GM04504 (cell line): Measurements from ENCODE around the gene KEAP1.

Experiments used
- DNase-seq: peaks from one replicate; pipeline ENCODE4 v3.0.0-alpha.2; 2012; ENCODE audit warnings: low read depth

Gene KEAP1

DNA sequence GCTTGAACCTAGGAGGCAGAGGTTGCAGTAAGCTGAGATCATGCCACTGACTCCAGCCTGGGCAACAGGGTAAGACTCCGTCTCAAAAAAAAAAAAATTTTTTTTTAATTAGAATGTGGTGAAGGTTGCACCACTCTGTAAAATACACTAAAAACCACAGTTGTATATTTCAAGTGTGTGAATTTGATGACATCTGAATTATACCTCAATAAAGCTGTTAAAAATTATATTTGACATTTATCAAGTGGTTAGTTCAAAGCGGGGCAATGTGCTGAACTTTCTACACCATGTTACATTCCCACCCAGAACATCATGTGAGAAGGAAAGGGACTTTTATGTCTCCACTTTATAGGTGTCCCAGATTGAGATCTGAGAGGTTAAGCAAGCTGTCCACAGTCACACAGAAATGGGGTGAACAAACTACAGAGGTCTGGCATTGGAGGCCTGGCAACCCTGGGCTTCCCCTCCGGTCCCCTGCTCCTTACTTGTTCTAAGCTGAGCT, 20.0 kb upstream of the KEAP1 start:
- no peak for DNase-seq

DNA sequence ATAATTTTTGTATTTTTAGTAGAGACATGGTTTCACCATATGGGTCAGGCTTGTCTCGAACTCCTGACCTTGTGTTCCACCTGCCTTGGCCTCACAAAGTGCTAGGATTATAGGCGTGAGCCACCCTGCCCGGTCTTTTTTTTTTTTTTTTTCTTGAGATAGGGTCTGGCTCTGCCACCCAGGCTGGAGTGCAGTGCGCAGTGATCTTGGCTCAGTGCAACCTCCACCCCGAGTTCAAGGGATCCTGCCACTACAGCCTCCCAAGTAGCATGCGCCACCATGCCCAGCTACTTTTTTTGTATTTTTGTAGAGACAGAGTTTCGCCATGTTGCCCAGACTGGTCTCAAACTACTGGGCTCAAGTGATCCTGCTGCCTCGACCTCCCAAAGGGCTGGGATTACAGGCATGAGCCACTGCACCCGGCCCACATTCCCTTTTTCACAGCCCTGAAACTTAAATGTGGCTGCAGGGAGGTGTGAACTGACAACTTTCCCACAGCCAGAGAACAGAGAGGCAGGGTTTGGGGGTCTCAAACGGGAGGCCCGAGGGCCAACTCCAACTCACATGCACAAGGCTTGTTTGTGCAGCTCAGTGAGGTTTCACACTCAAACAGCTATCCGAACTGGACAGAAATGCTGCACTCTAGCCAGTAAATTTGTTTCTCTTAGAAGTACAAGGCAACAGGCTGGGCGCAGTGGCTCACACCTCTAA, 18.5 kb upstream of the KEAP1 start:
- DNase-seq: no peak

DNA sequence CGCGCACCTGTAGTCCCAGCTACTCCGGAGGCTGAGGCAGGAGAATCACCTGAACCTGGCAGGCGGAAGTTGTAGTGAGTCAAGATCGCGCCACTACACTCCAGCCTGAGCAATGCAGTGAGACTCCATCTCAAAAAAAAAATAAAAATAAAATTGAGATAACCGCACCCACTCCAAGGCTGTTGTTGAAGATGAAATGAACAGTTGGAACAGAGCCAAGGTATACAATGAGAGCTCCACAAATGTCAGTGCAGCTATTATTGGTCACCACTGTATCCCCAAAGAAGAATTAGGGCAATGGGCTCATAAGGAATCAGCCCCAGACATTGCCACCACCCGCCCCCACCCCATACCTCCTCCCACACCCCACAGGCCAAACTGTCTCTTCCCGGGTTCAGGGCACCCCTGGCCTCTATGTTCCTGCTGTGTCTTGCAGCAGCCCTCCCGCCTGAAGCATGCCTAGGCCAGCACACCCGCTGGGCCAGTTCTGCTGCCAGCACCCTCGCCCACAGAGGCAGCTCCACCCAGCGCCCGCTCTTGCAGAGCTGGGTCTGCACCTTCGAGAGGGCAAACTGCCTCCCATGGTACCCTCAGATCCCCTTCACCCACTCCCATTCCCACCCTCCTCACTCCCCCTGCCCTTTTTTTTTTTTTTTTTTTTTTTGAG, 17.6 kb upstream of the KEAP1 start:
- no peak for DNase-seq

DNA sequence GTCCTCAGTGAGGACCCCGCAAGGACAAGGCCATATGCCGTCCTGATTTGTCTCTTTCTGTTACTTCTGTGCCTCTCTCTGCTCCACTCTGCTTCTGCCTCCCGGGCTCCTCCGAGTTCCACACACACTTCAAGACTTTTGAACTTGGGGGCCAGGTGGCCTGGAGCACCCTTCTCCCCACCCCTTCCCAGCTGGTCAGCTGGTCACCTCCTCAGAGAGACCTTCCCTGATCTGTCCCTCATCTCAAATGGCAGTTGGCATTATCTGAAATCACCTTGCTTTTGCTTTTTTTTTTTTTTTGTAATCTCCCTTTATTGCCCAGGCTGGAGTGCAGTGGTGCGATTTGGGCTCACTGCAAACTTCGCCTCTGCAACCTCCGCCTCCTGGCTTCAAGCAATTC, 16.3 kb upstream of the KEAP1 start:
- DNase-seq: no peak

DNA sequence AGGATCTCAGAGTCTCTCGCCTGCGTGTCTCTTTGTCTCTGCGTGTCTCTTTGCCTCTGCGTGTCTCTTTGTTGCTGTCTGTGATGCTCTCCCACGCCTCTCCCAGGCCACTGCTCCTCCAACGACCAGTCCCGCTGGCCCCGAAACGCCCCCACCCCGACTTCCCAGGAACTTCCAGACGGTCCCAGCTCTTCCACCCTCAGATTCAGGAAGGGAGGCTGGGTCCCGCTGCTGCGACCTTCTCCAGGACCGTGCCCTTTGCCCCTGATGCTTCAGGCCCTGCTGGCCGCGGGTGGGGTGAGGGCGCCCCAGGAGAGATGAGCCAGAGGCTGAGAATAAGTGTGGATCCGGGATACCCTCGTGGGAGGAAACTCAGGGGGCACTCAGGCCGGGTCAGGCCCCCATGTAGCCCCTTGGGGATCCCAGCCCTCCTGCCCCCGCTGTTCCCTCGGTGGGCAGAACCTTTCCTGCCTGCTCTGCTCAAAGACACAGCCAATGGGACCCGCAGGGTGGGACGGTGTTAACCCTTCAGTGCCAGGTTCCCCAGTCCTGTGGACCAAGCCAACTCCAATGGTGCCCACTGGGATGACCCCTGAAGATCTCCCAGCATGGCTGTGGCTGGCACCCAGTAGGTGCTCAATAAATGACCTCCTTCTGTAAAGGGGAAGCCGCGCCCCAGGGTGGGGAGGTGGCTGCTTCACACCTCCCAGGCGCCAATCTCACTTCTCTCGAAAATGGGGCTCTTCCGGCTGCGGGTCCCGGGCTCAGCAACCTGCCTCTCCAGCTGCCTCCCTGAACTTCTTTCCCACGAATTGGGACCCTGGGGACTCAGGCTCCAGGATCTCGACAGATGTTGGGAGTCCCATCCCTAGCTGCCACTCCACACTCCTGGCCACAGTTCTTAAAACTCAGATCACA, 15.5 kb upstream of the KEAP1 start:
- DNase-seq: no peak

DNA sequence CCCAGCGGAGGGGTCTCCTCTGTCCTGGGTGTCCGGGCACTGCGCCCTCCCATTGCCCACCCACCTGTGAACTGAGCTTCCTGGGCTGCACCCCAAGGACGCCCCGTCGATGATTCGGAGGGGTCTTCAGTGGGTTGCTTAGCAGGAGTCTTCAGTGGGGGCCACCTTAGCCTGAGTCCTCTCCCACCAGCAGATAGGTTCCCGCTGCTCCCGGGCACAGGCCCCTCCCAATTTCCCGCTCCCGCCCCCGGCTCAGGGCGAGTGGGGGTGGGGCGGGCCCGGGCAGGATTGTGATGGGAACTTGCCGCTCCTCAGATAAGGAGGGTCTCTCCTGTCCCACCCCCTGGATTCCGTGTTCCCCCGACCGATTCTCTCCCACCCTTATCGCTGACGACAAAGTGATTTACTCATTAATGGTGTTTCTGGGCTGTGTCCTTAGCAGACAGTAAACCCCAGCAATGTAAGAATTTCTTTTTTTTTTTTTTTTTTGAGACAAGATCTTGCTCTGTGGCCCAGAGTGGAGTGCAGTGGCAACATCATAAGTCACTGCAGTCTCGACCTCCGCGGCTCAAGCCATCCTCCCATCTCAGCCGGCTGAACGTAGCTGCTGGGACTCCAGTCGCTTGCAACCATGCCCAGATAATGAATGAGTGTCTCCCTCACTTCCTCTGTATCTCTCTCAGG, 14.7 kb upstream of the KEAP1 start:
- no peak for DNase-seq

DNA sequence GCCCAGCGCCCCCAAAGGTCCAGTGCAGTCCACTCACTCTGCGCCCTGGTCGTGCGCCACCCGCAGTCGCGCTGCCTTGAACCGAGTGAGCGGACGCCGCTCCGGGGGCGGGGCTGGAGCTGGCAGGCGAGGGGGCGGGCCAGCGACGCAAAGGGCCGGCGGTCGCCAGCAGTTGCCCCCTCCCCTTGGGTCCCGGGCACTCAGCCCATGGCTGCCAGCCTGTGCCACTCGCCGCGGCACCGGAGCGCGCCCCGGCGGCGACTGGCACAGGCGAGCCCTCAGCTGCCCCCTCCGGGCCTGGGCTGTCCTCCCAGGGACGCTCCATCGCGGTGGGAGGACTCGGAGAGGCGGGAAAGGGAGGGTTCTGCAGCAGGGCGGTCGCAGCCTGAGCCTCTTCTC, 14.2 kb upstream of the KEAP1 start, which contains the start of gene S1PR5:
Gene S1PR5, minus strand, starts transcription at position 87 of the 399 bp plus-strand sequence. CDS start 2,436 bp downstream, outside the sequence.
- no peak for DNase-seq

DNA sequence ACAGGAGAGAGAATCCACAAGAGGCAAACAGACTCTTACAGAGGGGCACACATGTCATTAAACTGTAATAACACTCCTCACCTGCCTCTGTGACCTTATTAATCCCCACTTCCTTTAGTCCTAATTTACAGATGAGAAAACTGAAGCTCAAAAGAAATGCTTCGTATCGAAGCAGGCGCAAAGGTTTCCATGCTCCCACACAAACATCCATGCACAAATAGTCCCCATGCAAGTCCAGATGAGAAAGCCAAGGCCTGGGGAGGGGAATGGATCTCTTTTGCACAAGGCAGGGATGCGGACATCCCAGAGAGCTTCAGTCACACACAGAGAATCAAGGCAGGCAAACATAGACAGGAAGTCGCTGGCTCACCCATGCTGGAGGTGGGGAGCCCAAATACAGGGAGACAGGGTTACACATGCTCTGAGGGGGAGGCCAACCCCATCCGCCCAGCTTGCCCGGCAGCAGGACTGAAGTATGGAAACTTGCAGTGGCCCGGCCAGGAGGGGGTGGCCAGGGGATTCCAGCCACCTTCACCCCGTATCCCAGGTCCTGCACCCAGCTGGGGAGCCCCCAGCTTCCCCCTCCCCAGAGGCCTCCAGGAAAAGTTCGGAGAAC, 13.6 kb upstream of the KEAP1 start:
- DNase-seq: no peak

DNA sequence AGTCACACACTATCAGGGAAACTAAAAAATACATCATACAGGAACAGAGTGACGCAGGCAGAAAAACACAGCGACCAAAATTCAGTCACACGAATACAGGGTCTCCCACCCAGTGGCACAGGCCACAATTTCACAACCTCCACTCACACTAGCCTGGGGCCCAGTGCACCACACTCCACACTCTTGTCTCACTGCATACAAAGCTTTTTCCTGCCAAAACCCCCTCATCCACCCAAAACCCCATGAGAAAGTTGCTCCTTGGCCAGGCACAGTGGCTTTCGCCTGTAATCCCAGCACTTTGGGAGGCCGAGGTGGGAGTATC, 12.9 kb upstream of the KEAP1 start:
- no peak for DNase-seq

DNA sequence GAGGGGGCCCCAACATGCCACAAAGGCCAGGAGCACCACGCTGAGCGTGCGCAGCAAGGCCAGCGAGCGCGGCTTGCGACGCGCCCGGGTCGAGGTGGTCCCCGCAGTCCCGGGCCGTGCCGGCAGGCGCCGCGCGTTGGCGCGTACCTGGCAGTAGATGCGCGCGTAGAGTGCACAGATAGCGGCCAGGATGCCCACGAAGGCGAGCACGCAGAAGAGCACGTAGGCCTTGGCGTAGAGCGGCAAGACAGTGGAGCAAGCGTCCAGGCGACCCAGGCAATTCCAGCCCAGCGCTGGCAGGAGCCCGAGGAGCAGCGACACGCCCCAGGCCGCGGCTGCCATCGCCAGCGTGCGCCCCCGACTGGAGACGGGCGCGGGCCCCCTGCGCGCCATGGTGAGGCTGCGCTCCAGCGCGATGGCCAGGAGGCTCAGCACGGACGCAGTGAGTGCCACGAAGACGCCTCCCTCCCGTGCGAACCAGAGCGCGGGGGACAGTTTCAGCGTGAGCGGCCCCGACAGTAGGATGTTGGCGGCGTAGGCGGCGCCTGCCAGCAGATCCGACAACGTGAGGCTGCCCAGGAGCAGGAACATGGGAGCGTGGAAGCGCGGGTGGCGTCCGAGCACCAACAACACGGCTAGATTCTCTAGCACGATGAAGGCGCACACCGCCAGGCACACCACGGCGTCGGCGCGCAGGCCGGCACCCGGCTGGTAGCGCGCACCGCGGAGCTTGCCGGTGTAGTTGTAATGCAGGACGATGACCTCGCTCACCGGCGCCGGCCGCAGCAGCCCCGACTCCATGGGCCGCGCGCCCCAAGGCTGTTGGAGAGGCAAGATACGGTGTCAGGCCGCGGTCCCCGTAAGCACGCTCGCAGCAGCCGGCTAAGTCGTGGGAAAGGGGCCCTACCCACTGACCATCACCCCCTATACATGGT, 11.3 kb upstream of the KEAP1 start:
- no peak for DNase-seq

DNA sequence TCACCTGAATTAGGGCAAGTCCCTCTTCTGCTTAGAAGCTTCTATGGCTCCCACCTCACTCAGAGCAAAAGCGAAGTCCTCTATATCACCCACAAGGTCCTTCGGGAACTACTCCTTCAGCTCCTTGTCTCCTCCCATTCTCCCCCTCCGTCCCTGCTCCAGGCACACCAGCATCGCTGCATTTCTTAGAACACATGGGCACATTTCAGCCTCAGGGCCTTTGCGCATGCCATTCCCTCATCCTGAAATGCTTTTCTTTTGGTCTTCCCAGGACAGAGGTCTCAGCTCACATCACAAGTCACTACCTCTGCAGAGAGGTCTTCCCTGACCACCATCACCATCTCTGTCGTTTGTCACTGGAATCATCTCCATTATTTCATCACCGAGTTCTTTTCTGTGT, 10.1 kb upstream of the KEAP1 start:
- DNase-seq: no peak

DNA sequence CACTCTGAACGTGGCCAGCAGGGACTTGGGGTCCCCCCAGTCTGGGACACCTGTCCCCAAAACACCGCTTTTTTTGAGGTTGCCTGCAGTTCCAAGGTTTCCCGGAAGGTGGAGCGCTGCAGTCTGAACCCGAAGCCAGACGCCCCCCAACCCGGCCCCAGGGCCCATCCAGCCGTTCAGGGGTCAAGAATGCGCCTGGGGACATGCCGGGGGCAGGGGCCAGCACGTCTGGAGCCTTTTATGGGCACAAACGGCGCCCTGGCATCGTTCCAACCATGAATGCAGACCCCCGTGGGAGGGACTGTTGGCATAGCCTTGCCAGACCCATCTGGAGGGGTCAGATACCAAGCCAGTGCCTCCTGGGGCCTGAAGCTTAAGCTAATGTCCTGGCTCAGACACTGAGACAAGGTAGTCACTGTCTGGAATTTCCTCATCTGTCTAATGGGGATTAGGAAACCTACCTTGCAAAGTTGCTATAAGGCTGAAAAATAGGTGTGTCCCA, 7.2 kb upstream of the KEAP1 start:
- DNase-seq: no peak

DNA sequence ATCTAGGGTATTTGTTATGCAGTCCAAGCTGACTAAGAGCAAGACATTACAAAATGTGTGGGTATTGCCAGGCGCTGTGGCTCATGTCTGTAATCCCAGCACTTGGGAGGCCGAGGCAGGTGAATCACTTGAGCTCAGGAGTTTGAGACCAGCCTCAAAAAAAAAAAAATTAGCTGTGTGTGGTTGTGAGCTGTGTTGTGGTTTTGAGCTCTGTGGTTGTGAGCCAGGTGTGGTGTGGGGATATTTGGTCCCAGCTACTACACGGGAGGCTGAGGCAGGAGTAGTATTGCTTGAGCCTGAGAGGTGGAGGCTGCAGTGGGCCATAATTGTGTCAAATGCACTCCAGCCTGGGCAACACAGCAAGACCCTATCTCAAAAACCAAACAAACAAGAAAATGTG, 5.6 kb upstream of the KEAP1 start:
- DNase-seq: no peak

DNA sequence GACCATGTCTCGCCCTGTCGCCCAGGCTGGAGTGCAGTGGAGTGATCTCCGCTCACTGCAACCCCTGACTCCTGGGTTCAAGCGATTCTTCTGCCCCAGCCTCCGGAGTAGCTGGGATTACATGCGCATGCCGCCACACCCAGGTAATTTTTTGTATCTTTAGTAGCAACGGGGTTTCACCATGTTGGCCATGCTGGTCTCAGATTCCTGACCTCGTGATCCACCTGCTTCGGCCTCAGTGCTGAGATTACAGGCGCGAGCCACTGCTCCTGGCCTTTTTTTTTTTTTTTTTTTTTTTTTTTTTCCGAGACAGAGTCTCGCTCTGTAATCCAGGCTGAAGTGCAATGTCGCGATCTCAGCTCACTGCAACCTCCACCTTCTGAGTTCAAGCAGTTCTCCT, 4.9 kb upstream of the KEAP1 start:
- no peak for DNase-seq

DNA sequence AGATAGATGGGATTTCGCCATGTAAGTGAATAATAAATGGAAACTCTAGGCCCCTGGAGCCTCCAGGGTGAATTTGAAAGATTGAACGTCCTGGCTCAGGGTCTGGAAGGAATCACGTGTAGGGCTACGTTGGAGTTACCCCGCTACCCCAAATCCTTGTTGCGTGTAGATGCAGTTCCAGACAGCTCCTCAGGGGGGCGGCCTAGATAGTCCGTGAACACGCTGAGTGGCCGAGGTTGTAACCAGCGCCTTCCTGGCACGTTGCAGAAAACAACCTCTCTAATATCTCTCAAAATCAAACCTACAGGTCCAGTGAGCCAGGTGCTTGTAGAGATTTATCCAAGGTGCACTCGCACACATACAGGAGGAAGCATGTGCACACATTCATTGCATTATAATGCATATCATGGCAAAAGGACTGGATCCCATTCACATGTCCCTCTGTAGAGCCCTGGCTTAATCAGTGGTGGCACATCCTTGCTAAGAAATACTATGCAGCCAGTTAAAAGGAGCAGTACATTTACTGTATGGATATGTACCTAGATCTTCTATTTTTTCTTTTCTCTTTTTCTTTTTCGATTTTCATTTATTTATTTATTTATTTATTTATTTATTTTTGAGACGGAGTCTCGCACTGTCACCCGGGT, 2.5 kb upstream of the KEAP1 start:
- DNase-seq: peak; percentile 20

DNA sequence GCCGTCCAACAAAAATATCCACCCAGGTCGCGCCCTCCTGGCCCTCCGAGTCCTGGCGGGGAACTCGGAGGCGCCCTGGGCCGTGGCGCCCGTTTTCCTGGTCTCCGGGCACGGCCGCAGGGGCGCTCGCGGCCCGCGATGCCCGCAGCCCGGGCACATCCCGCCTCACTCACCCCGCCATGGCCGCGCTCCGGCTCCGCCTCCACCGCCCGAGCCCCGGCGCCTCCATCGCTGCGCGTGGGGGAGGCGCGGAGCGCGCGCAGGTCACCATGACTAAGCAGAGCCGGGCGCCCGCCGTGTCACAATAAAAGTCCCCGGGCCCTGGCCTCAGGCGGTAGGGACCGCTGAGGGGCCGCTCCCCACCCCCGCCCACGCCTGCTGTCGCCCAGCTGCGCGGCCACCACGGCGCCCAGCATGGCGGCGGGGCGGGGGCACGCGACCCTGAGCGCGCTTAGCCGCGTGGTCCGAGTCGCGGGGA, 593 bp downstream of the KEAP1 start:
- DNase-seq: peak; percentile 83

DNA sequence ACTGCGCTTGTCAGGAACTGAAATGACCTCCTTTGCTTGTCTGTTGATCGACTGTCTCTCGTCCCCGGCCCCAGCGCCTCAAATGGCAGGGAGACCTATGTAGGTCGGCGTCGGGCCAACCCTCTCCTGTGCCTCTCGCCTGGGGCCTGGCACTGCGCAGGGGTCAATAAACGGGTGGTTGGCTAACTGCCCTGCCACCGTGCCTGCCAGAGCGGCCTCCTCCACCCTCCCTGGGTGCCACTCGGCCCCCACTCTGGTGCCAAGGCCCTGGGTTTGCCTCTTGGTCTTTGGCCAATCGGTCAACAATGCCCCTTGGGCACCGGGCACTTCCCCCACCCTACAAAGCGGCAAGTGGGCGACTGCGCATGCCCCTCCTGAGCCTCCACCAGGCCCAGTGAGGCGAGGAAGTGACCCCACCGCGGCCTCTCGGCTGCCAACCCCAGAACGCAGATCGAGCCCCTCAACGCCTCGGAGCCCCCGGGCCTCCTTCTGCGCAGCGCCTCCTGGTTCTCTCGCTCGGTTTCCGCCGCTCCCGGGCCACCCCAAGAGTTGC, 1.1 kb downstream of the KEAP1 start:
- peak; percentile 17 for DNase-seq

DNA sequence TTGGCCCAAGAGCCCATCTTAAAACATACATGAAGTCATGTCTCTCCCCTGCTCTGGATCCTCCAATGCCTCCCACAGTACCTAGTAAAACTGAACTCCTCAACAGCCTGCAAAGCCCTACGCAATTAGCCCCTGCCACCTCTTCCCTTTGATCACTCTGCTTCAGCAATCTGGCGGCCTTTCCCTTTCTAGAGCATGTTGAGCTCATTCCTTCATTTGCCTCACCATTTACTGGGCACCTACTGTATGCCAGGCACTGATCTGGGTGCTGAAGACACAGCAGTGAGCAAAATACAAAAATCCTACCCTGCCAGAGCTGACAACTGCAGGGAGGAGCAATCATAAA, 2.9 kb downstream of the KEAP1 start:
- DNase-seq: no peak

DNA sequence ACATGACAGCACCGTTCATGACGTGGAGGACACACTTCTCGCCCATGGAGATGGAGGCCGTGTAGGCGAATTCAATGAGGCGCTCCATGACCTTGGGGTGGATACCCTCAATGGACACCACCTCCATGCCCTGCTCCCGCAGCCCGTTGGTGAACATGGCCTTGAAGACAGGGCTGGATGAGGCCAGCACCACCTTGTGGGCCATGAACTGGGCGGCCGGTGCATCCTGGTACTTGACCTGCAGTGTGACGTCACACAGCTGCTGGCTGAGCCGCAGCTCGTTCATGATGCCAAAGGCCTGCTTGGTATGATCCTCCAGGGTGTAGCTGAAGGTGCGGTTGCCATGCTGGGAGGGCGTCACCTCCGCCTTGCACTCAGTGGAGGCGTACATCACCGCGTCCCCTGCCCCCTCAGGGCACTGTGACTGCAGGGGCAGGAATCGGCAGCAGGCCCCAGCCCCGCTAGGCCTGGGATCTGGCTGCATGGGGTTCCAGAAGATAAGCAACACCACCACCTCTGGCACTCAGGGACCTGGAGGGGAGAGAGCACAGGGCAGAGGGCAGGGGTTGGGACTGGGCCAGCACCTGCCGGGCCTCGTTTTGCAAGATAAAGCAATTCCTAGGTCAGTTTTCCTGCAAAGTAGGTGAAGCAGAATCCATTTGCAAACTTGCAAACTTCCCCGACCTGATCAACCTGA, 3.5 kb downstream of the KEAP1 start:
- no peak for DNase-seq
